NB4 (cell line): ENCODE results near the gene CEP250.

ENCODE experiments used
- DNase-seq: peaks from one replicate; pipeline ENCODE4 v3.0.0; 2010; ENCODE audit warnings: low read depth
- H3K4me3 ChIP-seq: one replicate; pipeline ENCODE4 v1.5.1; 2011; ENCODE audit warnings: mild to moderate bottlenecking, low read depth, low read length, moderate library complexity
- MYC ChIP-seq: IDR thresholded peaks from 2 replicates; pipeline ENCODE4 v1.6.1; 2011; ENCODE audit warnings: low read depth, low read length
- POLR2A ChIP-seq: IDR thresholded peaks from 2 replicates; pipeline ENCODE4 v1.6.1; 2011; ENCODE audit warnings: mild to moderate bottlenecking; ENCODE audit not compliant: insufficient read length; ENCODE audit errors: extremely low read depth
- TF ChIP-seq, protein P1 (sequence below): IDR thresholded peaks from one replicate; pipeline ENCODE4 v1.5.1; 2012; ENCODE audit warnings: low read depth, low read length
- TF ChIP-seq, protein P2 (sequence below): IDR thresholded peaks from 2 replicates; pipeline ENCODE4 v1.6.1; 2011; ENCODE audit warnings: low read depth, low read length

CEP250 gene

GRCh38 chr20:35558451-35558850, 103.1 kb downstream of the CEP250 start:
- H3K4me3 ChIP-seq = no peak overlapping the region
- no peak for DNase-seq
- TF ChIP-seq, protein P1, sequence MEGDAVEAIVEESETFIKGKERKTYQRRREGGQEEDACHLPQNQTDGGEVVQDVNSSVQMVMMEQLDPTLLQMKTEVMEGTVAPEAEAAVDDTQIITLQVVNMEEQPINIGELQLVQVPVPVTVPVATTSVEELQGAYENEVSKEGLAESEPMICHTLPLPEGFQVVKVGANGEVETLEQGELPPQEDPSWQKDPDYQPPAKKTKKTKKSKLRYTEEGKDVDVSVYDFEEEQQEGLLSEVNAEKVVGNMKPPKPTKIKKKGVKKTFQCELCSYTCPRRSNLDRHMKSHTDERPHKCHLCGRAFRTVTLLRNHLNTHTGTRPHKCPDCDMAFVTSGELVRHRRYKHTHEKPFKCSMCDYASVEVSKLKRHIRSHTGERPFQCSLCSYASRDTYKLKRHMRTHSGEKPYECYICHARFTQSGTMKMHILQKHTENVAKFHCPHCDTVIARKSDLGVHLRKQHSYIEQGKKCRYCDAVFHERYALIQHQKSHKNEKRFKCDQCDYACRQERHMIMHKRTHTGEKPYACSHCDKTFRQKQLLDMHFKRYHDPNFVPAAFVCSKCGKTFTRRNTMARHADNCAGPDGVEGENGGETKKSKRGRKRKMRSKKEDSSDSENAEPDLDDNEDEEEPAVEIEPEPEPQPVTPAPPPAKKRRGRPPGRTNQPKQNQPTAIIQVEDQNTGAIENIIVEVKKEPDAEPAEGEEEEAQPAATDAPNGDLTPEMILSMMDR = no peak
- TF ChIP-seq MYC (no peak), POLR2A (no peak)
- TF ChIP-seq, protein P2, sequence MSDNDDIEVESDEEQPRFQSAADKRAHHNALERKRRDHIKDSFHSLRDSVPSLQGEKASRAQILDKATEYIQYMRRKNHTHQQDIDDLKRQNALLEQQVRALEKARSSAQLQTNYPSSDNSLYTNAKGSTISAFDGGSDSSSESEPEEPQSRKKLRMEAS = no peak

DNA sequence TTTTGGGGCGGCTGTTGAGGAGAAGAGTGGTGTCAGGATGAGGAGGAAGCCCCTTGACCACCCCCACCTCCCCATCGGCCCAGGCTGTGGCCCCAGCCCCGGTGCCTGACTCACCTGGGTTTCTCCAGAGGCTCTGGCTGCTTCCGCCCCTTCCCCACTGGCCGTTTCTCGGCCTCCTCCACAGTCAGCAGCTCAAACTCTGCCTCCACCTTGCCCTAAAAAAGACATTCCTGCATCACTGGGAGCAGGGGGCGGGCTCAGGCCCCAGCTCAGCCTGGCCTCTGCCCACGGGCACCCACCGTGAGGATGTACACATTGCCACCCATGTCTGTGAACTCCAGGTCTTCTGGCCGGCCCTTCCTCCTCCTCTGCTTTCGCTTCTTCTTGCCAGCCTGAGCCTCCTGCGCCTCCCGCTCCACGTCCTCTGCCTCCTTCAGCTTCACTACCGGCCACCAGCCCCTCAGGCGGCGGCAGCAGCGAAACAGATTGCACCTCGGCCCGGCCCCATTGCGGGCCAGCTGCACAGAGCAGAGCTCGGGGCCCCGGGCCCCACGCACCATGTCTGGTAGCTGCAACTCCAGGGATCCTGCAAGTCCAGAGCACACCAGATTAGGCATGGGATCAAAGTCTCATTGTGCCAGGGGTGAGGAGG, 103.8 kb downstream of the CEP250 start:
- H3K4me3 ChIP-seq = no peak overlapping the region
- no peak for DNase-seq
- TF ChIP-seq MYC (no peak), POLR2A (no peak)
- TF ChIP-seq, protein P2 = no peak
- TF ChIP-seq, protein P1 = no peak

GRCh38 chr20:35560105-35560511, 104.7 kb downstream of the CEP250 start:
- DNase-seq = no peak
- TF ChIP-seq, protein P1 = no peak
- no peak for TF ChIP-seq POLR2A
- TF ChIP-seq, protein P2 = no peak
- no peak for TF ChIP-seq MYC
- H3K4me3 ChIP-seq = no peak overlapping the region

DNA sequence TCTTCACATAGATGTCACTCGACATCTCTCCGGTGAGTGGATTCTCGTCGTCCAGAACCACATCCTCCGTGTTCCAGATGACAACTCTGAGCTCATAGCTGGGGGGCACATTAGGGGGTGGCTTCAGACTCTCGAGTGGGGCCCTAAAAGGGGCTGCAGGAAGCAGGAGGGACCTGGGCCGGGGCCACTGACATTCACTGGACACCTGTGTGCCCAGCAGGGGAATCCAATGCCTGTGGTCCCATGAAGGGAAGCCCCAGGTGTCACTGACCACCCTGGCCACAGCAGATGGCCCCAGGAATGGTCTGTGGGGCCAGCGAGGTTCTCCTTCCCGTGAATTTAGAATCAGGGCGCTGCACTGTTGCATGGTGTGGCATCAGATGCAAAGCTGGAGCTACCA, 105.1 kb downstream of the CEP250 start:
- no peak for DNase-seq
- TF ChIP-seq MYC (no peak), POLR2A (no peak)
- TF ChIP-seq, protein P2 = no peak
- TF ChIP-seq, protein P1 = no peak

DNA sequence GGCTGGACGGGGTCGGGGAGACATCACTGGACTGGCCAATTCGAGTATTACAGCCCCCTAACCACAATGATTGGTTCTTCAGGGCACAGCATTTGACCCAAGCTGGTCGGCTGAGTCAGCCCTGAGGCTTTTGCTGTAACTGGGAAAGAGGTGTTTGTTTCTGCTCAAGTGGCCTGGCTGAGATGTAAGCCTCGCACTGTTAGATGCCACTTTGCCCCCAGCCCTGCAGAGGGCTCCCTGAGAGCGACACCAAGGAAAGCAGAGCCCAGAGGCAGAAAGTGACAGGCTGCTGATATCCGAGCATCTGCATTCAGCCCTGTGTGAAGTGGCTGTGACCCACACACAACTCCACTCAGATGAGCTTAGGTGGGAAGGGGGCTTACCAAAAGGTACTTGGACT, 105.9 kb downstream of the CEP250 start:
- no peak overlapping the region for H3K4me3 ChIP-seq
- DNase-seq = peak; percentile 75
- TF ChIP-seq, protein P1 = peak; percentile 62
- TF ChIP-seq, protein P2 = no peak
- no peak for TF ChIP-seq MYC
- no peak for TF ChIP-seq POLR2A

More for the DNA sequence above, 105.1 kb downstream of the CEP250 start:
- no peak overlapping the region for H3K4me3 ChIP-seq
